HEK293T (cell line): ENCODE data around the gene POU6F2.

Experiments
- ARNT ChIP-seq: fragments of 450-650 bp; IDR thresholded peaks from 2 replicates; pipeline ENCODE4 v1.6.1; 2017; ENCODE audit warnings: mild to moderate bottlenecking
- BHLHE40 ChIP-seq: fragments of 450-650 bp; IDR thresholded peaks from 2 replicates; pipeline ENCODE4 v1.6.1; 2016; ENCODE audit warnings: mild to moderate bottlenecking, moderate library complexity, borderline replicate concordance
- CTBP1 ChIP-seq: fragments of 450-650 bp; IDR thresholded peaks from 2 replicates; pipeline ENCODE4 v1.6.1; 2016; ENCODE audit warnings: borderline replicate concordance
- ELF4 ChIP-seq: fragments of 450-650 bp; IDR thresholded peaks from 2 replicates; pipeline ENCODE4 v1.6.1; 2017; ENCODE audit warnings: antibody characterized with exemption
- FOXK2 ChIP-seq: fragments of 450-650 bp; IDR thresholded peaks from 2 replicates; pipeline ENCODE4 v1.6.1; 2016; ENCODE audit warnings: mild to moderate bottlenecking
- FOXM1 ChIP-seq: fragments of 450-650 bp; IDR thresholded peaks from 2 replicates; pipeline ENCODE4 v1.6.1; 2017; ENCODE audit warnings: mild to moderate bottlenecking, borderline replicate concordance
- NFRKB ChIP-seq: fragments of 450-650 bp; IDR thresholded peaks from 2 replicates; pipeline ENCODE4 v1.6.1; 2016; ENCODE audit warnings: mild to moderate bottlenecking, moderate library complexity
- SP1 ChIP-seq: fragments of 450-650 bp; IDR thresholded peaks from 2 replicates; pipeline ENCODE4 v1.6.1; 2017
- SUZ12 ChIP-seq: fragments of 450-650 bp; IDR thresholded peaks from 2 replicates; pipeline ENCODE4 v1.6.1; 2016; ENCODE audit warnings: mild to moderate bottlenecking
- TARDBP ChIP-seq: fragments of 450-650 bp; IDR thresholded peaks from 2 replicates; pipeline ENCODE4 v1.6.1; 2016
- ZNF384 ChIP-seq: fragments of 450-650 bp; IDR thresholded peaks from 2 replicates; pipeline ENCODE4 v1.6.1; 2016
- TF ChIP-seq, protein P1 (sequence below): fragments of 450-650 bp; IDR thresholded peaks from 2 replicates; pipeline ENCODE4 v1.6.1; 2016

DNA sequence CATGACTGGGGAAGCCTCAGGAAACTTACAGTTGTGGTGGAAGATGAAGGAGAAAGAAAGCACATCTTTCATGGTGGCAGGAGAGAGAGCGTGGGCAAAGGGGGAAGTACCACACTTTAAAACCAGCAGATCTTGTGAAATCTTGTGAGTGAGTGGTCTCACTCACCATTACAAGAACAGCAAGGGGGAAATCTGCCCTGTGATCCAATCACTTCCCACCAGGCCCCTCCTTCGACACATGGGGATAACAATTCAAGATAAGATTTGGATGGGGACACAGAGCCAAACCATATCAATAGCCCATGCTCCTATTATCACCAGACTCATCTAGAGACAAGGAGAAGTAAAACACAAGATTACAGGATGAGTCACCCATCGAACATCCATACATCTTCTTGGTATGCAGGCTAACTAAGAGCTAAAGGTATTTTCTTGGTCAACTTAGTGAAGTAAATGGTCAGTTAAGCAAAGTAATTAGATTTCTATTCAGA, 533.2 kb downstream of the POU6F2 start:
- TF ChIP-seq SUZ12 = no peak
- TF ChIP-seq BHLHE40 = no peak
- TF ChIP-seq ZNF384 = no peak
- TF ChIP-seq, protein P1, sequence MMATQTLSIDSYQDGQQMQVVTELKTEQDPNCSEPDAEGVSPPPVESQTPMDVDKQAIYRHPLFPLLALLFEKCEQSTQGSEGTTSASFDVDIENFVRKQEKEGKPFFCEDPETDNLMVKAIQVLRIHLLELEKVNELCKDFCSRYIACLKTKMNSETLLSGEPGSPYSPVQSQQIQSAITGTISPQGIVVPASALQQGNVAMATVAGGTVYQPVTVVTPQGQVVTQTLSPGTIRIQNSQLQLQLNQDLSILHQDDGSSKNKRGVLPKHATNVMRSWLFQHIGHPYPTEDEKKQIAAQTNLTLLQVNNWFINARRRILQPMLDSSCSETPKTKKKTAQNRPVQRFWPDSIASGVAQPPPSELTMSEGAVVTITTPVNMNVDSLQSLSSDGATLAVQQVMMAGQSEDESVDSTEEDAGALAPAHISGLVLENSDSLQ = no peak
- no peak for TF ChIP-seq ELF4
- no peak for TF ChIP-seq NFRKB
- no peak for TF ChIP-seq TARDBP
- TF ChIP-seq FOXK2 = no peak
- TF ChIP-seq ARNT = no peak
- no peak for TF ChIP-seq FOXM1
- no peak for TF ChIP-seq SP1
- TF ChIP-seq CTBP1 = no peak
